ENCODE results near the gene KRT75.

Gene KRT75

GRCh38 chr12:52418576-52419110 is 15.5 kb downstream of the KRT75 start:
- H3K4me3 ChIP-seq (replicated peaks; ENCODE audit: low read depth, low read length), result no peak overlapping the region
- DNase-seq (ENCODE audit: extremely low read depth, low read depth), result no peak
- TF ChIP-seq CTCF (IDR thresholded peaks at IDR 0.05; ENCODE audit: low read depth, low read length, missing control alignments), result no peak

- DNase-seq (ENCODE audit: extremely low read depth, low read depth), result no peak
- no peak for TF ChIP-seq CTCF (IDR thresholded peaks at IDR 0.05; ENCODE audit: low read depth, low read length, missing control alignments)
- no peak overlapping the region for H3K4me3 ChIP-seq (replicated peaks; ENCODE audit: low read depth, low read length)
These were observed 16.4 kb downstream of the KRT75 start for GRCh38 chr12:52417740-52418139.

- DNase-seq (ENCODE audit: extremely low read depth, low read depth), result no peak
These were observed 17.4 kb downstream of the KRT75 start for GRCh38 chr12:52416795-52417194.

GRCh38 chr12:52415870-52416750 is 18.1 kb downstream of the KRT75 start:
- peak; percentile 69 for DNase-seq (ENCODE audit: extremely low read depth, low read depth)
- H3K4me3 ChIP-seq (replicated peaks; ENCODE audit: low read depth, low read length), result no peak overlapping the region
- TF ChIP-seq CTCF (IDR thresholded peaks at IDR 0.05; ENCODE audit: low read depth, low read length, missing control alignments), result no peak

More at GRCh38 chr12:52416795-52417194, 17.4 kb downstream of the KRT75 start:
- no peak for TF ChIP-seq CTCF (IDR thresholded peaks at IDR 0.05; ENCODE audit: low read depth, low read length, missing control alignments)
- H3K4me3 ChIP-seq (replicated peaks; ENCODE audit: low read depth, low read length), result no peak overlapping the region

GRCh38 chr12:52414936-52415335 is 19.2 kb downstream of the KRT75 start:
- no peak for TF ChIP-seq CTCF (IDR thresholded peaks at IDR 0.05; ENCODE audit: low read depth, low read length, missing control alignments)
- DNase-seq (ENCODE audit: extremely low read depth, low read depth), result no peak

GRCh38 chr12:52413782-52414345 is 20.3 kb downstream of the KRT75 start:
- DNase-seq (ENCODE audit: extremely low read depth, low read depth), result no peak
- TF ChIP-seq CTCF (IDR thresholded peaks at IDR 0.05; ENCODE audit: low read depth, low read length, missing control alignments), result no peak

More at GRCh38 chr12:52414936-52415335, 19.2 kb downstream of the KRT75 start:
- no peak overlapping the region for H3K4me3 ChIP-seq (replicated peaks; ENCODE audit: low read depth, low read length)

More at GRCh38 chr12:52413782-52414345, 20.3 kb downstream of the KRT75 start:
- no peak overlapping the region for H3K4me3 ChIP-seq (replicated peaks; ENCODE audit: low read depth, low read length)

Data from HFF-Myc (cell line).